Activated CD4-positive, alpha-beta T cell treated with anti-CD3 and anti-CD28 coated beads, Interleukin-2, amount 50 U/mL, for 16 hours (primary cell): ENCODE measurements around the gene CCDC192.

Experiments
- DNase-seq: peaks from one replicate; pipeline ENCODE4 v3.0.0-alpha.2; 2020

CCDC192 gene

DNA sequence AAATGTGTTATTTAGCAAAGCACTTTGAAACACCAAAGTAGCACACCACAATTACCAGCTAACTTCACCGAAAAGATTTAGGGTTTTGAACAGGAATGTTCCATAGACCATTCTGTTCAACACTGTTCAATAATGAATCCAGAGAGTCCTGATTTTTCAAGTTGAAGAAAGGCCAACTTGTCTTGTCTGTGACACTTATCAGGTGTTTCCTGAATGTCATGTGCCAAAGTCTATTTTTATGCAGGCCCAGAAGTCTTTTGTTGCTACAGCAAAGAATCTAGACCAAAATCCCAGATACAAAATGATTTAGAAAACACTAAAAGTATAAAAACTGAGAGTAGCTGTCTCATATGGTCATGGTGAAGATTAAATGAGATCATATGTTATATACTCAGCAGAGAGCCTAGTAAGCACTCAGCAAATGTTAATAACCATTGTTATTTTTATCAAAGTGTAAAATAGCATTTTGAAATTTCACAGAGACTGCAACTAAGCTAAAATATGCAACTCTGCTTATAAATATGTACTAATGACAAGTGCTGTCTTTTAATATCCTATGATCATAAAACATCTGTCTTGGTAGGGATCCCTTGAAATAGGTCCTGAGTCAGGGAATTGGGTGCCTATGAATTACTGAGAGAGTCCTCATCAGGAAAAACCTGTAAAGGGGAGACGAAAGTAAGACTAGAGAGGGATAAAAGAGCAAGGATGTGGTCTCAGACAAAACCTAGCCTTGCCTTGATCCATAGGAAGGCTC, 258.0 kb downstream of the CCDC192 start:
- no peak for DNase-seq

DNA sequence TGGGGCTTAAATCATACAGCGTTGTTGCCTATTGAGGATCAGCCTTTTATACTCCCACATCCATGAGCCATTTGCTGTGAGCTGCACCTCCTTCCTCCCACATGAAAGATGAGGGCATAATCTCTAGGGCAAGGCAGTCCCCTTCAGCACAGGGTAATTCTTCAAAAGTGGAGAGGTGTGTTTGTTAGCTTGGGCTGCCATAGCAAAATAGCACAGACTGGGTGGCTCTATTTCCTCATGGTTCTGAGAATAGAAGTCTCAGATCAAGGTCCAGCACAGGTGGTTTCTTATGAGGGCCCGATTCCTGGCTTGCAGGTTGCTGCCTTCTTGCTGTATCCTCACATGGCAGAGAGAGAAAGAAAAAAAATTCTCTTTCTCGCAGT, 258.6 kb downstream of the CCDC192 start:
- DNase-seq = no peak

DNA sequence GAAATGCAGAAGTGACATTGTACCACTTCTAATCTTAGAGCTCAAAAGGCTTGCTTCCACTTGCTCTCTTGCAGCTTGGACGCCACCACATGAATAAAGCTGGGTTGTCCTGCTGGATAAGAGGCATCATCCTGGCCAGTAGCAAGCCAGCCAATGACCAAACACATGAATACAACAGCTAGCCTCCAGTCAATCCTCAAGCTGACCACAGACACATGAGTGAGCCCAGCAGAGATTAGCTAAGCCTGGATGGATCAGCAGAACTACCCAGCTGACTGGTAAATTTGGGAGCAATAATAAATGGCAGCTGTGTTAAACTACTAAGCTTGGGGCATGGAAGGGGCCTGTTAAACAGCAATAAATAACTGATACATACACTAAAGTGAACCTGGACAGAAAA, 259.3 kb downstream of the CCDC192 start:
- DNase-seq = no peak

DNA sequence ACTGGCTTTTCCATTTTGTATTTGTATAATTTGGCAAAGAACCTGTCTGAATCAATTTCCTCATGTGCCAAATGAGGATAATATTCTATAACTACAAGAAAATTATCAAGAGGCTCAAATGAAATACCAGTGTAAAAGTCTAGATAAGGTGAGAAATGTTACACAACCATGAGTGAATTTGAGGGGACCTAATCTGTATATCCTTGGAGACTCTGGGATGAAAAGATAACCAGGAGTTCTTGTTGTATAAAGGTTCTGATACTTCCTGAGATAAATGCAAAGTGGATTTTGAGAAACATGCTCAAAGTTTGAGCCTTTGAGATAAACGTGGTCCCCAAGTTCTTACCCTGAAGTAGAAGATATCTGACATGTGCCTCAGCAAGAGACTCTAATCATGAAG, 260.0 kb downstream of the CCDC192 start:
- DNase-seq = no peak

DNA sequence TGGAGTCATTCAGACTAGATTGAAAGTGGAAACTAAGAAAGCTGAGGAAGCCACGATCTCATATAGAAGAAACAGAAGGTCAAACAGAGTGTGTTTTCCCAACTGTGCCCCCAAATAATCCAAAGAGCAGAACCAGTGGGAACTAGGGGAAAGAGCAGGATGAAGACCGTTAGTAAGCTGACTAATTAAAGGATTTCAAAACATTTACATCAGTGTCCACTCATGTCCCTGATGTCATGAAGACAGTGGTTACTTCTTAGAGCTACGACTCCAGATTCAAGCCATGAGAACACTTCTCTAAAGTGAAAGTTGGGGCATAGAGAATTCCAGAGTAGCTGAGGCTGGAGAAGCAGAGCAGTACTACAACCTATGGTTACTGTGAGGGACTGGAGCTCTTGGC, 260.7 kb downstream of the CCDC192 start:
- no peak for DNase-seq

DNA sequence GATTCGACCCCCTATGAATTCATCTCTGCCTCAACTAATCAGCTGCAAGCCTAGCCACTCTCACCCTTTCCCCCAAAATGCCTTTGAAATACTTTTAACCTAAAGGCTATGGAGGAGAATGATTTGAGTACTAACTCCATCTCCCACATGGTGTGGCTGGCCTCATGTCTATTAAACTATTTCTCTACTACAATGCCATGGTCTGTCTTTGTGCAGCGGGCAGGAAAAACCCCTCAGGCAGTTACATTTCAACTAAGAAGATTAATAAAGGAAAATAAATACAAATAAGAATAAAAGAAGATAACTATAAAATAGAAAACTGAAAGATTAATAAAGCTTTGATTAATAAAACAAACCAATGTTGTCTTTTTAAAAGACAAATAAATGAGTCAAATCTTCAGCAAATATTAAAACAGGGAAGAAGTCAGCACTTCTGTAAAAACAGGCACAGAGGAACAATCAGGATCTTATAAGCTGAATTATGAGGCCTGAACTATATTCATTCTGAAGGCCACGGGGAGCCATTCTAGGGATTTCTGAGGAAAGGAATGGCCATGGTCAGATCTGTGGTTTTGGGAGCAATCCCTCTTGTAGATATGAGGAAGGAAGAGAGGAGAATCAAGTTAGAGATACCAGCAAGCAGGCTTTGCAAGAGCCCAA, 264.3 kb downstream of the CCDC192 start:
- no peak for DNase-seq

DNA sequence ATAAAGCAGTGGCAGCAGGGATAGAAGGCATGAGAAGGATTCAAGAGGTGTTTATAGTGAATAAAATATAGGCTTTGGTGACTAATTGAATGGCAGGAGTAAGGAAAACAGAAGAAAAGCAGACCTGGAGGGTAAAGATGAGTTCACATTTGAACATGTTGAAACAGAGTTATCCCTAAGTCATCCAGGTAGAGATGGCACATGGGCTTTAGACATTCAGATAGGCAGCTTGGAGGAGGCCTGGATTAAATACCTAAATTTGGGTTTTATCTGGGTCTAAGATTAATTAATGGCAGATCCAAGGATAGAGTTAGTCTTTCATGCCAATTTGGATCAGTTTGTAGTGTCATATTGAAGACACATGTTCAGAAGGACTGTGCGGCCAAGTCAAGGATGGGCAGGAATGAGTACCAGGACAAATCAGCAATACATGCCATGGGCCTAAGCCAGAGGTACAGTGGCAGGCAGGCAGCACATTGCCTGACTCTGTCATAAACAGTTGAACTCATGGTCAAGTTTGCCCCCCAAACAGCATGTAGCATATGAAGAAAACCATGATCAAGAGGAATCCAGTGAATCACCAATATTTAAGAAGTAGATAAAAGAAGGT, 264.9 kb downstream of the CCDC192 start:
- DNase-seq = no peak

DNA sequence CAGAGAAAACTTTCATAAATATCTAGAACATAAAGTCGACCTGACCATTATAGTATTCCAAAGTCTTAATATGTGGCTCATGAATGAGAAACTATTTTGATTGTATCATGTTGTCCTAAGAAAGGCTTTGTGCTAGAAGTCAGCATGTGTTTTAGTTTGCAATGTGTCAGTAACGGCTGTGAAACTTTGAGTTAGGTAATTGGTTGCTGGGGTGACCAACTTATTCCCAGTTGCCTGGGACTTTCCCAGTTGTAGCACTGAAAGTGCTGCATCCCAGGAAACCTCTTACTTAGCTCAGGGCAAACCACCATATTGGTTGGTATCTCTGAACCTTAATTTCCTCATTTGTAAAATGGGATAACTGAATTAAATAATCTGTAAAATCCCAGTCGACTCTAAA, 265.8 kb downstream of the CCDC192 start:
- DNase-seq = no peak

DNA sequence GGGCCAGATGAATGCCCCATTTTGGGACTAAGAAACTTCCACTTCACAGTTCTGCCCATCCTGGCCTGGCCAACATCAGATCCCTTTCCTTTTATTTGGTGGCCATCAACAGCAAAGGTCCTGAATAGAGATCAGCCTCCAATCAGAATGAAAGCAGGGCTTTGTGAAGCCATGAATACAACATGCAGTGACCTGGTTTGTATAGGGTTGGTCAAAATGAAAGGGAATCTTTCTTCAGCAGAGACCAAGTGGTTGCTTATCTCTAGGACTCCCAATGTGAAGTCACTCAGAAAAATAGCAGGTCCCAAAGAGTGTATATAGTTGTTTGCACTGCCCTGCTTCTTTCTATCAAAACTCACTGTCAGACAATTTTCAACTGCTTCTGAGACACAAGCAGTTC, 266.5 kb downstream of the CCDC192 start:
- no peak for DNase-seq

DNA sequence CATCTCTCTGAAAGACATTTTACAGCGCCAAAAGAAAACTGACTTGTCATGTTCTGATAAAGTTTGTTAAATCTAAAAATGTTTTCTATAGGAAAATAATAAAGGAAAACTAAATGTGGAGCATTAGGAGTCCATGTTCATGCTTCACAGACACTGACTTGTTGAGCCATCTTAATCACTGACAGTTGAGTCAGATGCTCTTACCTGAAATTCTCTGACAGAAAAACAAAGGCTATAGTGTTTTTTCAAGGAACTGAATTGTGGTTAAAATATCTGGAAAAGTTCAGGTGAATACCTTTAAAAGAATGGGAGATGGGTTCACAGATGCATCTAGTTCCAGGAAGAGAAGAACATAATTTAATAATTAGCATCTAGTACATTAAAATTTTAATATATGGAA, 266.9 kb downstream of the CCDC192 start:
- no peak for DNase-seq

DNA sequence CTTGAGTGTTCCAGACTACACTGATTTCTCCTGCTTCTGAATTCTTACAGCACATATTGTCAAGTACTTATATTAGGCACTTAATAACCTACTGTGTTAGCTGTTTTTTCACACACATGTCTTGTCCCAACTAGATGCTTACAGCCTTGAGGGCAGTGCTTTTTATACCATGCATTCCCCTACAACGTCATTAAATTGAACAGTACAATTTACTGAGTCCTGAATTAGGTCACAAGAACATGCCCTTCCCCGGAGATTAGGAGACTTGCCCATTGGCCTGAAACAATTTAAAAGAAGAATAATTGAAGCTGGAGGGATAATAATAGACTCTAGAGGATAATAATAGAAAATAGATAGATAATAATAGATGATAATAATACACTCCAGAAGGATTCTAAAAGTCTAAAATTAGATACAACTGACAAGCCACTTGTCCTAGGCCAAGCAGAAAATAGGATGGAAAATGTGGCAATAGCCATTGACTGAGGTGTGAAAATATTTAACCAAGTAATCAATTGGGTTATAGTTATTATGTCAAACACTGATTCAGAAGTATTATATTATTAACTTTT, 267.7 kb downstream of the CCDC192 start:
- DNase-seq = no peak

DNA sequence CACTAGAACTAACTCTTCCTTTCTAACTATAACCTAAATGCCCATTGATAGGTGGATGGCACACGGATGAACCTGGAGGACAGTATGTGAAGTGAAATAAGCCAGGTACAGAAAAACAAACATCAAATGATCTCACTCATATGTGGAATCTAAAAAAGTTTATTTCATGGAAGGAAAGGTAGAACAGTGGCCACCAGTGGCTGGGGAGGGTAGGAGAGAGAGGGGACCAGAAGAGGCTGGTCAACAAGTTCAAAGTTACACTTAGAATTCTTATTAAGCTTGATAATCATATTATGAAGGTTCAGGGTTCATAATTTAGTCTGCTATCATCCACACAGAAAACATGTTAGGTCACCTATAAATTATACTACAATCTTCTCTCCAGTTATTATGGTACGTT, 272.8 kb downstream of the CCDC192 start:
- DNase-seq = no peak

DNA sequence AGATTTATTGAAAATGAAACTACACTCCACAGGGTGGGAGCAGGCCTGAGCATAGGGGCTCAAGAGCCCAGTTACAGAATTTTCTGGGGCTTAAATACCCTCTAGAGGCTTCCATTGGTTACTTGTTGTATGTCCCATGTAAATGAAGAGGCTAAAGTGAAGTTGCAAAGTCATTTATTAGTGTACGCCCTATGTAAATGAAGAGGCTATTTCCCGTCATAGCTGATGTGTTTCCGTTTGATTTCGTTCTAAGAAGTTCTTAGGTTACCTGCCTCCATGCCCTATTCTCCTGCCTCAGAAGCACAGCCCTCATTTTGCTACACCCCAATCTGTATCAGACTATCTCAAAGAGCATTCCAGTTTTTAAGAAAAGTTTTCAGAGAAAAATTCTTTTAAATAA, 273.3 kb downstream of the CCDC192 start:
- DNase-seq = no peak

DNA sequence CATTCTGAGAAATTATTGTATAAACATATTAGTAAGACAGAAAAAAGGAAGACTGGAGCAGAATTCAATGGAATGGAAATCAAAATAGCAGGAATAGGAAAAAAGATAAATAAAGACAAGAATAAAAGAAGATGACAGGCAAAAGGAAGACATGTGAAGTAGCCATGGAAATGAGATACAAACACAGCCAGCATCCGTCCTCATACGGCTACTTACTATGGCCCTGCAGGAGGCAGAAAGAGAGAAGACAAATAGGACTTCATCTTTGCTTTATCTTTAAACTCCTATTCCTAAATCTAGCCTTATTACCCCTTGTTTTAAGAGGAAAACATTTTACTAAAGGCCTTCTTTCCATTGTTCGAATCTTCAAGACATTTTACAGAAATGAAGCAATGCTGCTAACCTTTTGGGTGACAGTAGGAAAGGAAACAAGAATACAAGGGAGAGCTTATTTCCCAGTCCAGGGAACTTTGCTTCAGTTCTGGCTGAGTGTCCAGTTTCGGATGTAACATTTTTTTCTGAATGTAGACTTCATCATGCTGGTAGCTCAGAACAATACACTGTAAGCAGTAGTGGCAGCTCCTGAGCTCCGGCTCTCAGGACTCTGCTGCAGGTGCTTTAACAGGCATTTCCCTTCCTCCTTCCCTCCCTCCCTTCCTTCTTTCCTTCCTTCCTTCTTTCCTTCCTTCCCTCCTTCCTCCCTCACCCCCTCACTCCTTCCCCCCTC, 274.0 kb downstream of the CCDC192 start:
- no peak for DNase-seq

DNA sequence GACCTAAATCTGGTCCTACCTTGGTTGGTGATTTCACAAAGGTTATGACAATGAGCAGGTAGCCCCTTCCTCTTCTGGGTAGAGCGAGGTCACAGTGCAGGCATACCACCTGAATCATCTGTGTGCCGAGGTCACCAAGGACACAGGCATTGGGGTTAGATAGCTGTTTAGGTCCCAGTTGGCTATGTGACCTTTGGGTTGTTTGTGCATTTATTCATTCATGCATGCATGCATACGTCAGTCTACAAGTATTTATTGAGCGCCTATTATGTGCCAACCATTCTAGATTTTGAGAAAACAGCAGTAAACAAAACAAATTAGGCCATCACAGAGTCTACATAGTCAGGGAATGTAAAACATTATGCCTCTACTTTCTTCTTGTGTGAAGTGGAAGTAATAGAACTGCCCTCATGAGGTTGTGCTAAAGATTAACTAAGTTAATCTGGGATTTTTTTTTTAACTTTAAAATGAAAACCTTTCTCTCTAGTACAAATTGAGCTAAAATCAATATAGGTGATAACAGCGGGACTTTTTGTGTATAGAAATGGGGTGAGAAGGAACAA, 275.6 kb downstream of the CCDC192 start:
- DNase-seq = no peak

DNA sequence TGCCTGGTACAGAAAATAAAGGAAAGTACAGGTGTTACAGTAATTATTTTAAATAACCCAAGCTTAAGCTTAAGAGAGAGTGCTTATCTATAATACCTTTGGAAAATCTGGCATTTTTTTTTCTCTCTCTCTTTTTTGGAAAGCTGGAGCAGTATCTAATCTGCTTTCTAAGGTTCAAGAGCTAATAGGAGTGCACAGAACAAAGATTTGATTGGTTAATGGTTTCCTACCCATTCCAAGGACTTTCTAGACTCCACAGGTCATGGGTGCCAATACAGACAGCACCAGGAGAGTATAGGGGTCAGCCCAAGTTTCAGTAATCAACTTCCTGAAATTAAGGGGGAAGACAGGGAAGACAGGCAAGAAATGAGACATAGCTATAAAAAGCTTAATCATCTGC, 276.3 kb downstream of the CCDC192 start:
- no peak for DNase-seq

DNA sequence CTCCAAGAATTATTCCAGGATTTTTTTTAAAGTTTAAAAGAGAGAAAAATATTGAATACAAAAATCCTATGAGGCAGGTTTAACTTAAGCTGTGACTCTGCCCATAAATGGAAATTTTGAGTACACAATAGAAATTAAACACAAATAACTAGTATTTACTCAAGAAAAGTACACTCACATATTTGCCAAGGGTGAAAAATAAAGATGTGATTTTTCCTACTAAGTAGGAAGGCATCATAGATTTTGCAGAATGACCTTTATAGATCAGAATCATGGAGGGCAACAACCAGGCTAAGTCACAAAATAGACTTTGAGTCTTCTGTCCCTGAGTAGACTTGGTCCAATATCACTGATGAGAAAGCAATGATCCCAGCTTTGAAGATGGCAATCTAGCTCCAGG, 277.7 kb downstream of the CCDC192 start:
- no peak for DNase-seq

DNA sequence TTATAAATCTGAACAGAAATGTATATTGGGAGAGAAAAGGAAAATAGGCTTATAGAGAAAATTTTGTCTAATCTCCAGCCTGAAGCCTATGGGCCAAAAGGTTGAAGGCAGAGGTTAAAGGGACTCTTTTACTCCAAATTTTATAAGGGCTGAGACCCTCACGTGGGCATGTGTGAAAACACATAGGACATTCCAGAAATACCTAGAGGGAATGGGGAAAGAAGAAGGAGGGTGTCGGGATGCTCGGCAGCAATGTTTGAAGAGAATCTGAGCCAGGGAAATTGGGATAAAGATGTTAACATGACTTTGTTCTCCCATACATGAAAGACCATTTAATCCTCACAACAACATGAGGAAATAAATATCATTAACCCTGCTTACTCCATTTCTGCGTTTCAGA, 278.3 kb downstream of the CCDC192 start:
- DNase-seq = no peak

DNA sequence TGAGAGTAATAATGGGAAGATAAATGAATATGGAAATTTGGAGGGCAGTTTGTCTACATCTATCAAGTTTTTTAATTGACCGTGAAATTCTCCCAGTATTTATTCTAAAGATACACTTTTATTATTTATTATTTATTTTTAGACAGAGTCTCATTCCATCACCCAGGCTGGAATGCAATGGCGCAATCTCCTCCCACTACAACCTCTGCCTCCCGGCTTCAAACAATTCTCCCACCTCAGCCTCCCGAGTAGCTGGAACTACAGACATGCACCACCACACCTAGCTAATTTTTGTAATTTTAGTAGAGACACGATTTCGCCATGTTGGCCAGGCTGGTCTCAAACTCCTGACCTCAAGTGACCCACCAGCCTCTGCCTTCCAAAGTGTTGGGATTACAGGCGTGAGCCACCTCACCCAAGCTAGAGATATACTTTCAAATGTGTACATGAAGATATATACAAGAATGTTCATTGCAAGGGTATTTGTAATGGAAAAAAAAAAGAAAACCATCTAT, 282.7 kb downstream of the CCDC192 start:
- no peak for DNase-seq

DNA sequence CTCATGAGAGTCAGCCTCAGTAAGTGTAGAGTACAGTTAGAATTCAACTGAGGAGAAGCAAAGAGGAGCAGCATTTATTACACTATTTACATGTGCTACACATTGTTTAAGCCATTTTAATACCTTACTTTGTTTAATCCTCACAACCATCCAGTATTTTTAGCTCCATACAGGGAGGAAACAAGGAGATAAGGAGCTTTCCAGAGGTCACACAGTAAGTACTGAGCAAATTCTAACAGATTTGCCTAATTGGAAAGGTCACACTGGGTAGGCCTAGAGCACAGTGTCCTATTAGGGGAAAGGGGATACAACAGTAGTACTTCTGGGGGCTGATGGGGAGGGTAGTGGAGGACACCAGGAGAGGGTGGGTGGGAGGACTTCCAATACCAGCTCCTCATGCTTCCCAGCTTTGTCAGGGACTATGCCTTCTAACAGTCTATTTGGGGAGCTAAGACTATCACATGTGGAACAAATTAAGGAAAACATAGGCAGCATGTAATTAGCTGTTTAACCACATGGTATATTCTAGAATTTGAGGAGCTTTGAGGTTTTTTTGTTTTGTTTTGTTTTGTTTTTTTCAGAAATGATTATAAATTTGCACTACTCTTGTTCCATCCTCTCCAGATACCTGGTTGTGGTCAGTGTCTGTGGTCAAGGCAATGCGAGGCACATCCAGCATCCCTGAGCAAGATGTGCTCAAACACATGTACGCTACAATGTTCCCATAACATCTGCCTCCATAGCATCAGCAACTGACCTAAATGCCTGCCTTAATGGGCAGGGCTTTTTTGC, 284.4 kb downstream of the CCDC192 start:
- no peak for DNase-seq

DNA sequence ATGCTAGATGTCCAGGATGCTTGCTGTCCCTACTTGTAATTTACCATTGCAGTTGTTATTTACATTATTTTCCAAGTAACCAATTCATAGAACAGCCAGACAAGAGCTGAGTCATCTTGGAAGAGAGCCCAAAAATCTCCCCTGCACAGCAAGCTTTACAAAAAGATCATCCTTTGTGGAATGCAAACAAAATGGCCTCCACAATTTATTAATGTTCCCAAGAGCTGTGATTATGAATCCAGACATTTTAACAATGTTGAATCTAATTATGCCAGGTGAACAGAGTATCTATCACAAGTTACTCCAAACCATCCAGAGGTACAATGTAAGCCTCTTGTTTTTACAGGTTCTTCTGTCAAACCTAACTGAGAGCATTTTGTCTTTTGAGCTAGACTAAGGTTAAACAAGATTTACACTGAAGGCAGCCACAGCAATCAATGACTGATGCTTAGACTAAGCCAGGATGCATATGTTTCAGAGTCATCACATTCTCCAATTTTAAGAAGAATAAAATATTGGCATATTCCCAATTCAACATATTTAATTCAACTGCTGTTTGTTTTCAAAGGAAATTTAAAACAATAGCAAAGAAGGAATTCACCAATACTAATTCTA, 285.1 kb downstream of the CCDC192 start:
- DNase-seq = no peak
